NCI-H69 (cell line): ENCODE results near the gene PRG3.
"Not testable (repeated sequence)": the region's sequence is repeated elsewhere in the genome, so short reads cannot be mapped to it uniquely, and the experiment has no call there.

Experiments
- DNase-seq: peaks from one replicate; lab custom pipeline; 2025; lab: John Stamatoyannopoulos, UW

The PRG3 gene

DNA sequence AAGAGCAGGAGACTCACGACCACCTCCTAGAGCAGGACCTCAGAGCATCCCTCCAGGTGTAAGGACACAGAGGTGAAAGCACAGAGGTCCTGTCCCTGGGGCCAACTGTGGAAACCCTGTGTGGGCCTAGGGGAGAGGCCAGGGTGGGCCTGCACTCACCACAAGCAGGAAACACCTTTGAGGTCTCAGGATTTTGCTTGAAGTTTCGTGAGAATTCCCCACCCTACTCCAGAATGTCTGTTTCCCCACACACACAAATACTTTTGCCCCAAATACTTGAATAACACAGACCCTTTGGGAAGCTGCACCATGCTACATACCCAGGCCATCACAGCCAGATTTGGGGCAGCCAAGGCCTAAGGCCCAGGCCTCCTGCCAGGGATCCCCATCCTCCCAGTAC lies 27.8 kb upstream of the PRG3 start:
- DNase-seq = no peak

- DNase-seq = no peak
Measured at GRCh38 chr11:57407941-57408475, 27.1 kb upstream of the PRG3 start.

DNA sequence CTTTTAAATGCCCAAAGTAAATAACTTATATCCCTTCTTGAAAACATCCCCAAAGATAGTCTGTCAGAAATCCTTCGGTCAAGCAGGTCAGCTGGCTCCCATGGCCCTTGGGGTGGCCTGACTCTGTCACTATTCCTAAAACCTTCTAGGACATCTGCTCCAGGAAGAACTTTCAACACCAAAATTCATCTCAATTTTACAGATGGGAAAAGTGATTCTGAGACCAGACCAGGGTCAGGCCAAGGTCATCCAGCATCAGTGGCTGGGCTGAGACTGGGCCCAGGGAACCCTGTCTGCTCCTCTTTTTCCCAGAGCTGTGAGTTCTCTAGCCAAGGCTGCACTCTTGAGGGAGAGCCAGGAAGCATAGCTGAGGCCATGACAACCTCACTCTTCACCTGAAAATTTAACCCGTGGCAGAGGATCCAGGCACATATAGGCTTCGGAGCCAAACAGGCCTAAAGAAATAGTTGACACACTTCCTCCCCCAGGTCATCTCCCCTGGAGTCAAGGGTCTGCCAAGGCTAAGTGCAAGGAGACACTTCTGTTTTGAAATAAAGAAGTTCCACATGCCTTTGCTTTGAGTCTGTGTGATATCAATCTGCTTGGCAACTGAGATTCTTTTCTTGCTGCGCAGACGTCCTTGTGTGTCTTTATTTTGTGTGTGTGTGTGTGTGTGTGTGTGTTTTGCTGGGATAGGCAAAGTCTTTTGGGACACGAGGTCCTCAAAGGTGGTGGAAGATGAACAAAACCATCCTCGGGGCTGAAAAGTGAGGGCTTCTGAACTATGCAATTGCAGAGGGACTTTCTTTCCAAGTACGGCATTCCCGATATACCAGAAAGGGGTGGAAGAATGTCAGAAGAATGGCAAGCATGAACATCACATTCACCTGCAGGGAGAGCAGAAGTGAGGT lies 26.3 kb upstream of the PRG3 start:
- DNase-seq = no peak

GRCh38 chr11:57406337-57406904 lies 25.5 kb upstream of the PRG3 start:
- DNase-seq = no peak

DNA sequence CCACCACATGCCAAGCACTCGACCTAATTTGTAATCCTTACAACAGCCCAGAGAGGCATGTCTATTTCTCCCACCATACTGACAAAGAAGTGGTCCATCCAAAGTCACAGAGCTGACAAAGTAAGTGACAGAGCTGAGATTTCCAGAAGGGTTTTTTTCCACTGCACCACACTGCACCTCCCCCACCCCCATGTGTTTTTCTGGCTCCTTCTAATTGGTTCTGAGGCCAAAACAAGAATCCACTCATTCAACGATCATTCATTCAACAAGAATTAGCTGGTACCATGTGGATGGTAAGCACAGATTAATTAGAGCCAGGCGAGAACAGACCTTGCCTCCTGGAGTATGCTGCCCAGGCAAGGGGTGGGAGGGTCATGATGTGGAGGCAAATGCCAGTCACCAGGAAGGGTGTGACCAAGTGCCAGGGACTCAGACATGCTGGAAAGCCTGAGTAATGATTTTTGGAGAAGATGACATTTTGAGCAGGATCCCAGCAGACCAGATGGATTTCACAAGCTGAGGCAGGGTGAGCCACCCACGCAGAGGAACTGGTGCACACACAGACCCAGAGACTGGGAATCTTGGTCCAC lies 24.4 kb upstream of the PRG3 start:
- DNase-seq = no peak

- DNase-seq = no peak
Measured at GRCh38 chr11:57403802-57404147, 22.8 kb upstream of the PRG3 start.

DNA sequence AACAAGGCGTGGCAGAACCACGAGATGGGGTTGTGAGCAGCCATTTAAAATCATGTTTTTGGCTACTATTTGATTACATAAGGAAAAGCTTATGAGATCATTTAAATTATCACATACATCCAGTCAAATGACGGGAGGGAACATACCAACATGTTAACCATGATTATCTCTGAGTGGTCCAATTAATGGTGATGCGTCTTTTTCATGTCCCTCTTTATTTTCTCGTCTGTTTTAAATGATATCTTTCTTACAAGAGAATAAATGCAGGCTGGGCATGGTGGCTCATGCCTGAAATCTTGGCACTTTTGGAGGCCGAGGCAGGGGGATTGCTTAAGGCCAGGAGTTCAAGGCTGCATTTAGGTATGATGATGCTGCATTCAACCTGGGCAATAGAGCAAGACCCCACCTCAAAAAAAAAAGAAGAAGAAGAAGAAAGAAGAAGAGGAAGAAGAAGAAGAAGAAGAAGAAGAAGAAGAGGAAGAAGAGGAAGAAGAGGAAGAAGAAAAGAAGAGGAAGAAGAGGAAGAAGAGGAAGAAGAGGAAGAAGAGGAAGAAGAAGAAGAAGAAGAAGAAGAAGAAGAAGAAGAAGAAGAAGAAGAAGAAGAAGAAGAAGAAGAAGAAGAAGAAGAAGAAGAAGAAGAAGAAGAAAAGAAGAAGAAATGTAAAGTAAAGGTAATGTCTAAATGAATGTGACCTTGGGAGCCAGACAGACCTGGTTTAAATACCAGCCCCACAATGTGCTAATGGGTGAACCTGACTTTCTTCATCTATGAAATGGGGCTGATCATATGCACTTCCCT lies 22.3 kb upstream of the PRG3 start:
- DNase-seq = not testable (repeated sequence)

GRCh38 chr11:57402188-57403002 lies 21.4 kb upstream of the PRG3 start:
- peak; percentile 7 for DNase-seq

DNA sequence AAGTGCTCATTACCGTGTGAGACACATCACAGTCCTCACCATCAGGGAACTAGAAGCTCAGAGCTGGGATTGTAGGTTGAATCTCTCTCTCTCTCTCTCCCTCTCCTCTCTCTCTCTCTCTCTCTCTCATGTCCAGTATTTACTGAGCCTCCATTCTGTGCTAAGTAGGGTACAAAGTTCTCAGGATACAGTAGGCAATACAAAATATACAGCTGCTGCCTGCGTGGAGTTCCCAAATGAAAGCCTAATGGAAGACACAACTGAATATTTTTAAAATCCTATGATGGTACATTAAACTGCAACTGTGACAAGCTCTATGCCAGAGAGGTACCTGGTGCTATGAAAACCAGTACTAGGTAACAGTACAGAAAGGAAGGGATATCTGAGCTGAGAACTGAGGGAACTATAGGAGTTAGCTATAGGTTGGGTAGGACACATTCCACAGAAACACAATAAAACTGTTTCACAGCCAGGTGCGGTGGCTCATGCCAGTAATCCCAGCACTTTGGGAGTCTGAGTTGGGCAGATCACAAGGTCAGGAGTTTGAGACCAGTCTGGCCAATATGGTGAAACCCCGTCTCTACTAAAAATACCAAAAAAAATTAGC lies 19.1 kb upstream of the PRG3 start:
- no peak for DNase-seq

- no peak for DNase-seq
Measured at GRCh38 chr11:57399221-57399620, 18.3 kb upstream of the PRG3 start.

GRCh38 chr11:57397394-57397990 lies 16.5 kb upstream of the PRG3 start:
- DNase-seq = no peak

- no peak for DNase-seq
Measured at GRCh38 chr11:57396744-57397143, 15.8 kb upstream of the PRG3 start.

GRCh38 chr11:57395905-57396623 lies 15.1 kb upstream of the PRG3 start:
- DNase-seq = no peak

GRCh38 chr11:57394203-57394965 lies 13.4 kb upstream of the PRG3 start:
- DNase-seq = no peak

DNA sequence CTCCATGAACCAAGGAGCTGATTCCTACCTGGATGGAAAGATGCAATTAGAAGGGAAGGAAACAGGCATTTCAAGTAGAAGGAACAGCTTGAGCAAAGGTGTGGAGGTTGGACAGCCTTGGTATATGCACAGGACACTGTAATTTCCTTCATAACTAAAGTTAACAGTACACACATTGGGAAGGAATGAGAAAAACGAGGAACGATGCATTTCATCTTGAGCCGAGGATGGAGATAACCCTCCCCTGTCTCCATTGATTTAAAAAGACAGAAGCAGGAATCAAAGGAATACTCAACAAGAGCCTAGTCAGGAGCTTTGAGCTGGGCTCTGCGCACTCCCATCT lies 11.8 kb upstream of the PRG3 start:
- no peak for DNase-seq

DNA sequence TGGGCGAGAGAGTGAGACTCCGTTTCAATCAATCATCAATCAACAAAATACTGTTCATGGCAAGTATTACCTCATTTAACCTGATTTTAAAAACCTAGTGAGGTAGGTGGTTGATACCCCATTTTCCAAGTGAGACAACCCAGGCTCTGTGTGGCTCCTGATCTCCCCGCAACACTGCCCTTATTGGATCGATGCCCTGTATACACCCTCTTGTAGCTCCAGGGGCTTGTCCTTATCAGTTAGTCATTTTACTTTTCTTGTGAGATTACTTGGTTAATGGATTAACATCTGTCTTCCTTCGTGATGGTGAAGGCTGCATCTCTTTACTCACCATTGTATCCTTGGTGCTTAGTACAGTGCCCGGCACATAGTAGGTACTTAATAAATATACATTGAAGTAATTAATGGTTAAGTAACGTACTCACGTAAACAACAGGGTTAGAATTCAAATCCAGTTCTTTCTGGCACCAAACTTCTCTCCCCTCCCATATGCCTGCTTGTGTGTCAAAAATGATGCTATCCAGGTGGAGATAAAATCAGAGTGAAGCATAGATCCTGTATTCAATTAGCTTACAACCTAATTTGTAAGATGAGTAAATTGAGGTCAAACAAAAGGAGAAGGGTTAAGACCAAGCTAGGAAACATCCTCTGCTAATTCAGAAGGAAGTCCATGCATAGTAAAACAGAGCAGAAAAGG lies 11.3 kb upstream of the PRG3 start:
- DNase-seq = no peak

- no peak for DNase-seq
Measured at GRCh38 chr11:57391539-57391938, 10.6 kb upstream of the PRG3 start.

DNA sequence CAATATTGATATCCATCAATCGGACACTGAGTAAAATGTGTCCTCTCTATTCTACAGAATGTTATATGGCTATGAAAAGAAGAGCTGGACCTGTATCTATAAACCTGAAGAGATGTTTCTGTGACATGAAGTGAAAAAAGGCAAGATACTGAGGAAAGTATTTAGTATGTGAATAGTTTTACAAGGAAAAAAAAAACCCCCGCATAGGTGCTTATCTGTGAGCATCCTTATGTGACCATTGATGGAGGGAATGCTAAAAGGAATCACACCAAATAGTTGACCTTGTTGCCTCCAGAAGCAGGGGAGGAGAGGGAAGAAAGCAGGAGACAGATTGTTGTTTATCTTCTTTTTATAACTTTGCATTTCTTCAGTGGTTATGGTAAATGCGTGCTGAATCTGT lies 10.2 kb upstream of the PRG3 start:
- no peak for DNase-seq

DNA sequence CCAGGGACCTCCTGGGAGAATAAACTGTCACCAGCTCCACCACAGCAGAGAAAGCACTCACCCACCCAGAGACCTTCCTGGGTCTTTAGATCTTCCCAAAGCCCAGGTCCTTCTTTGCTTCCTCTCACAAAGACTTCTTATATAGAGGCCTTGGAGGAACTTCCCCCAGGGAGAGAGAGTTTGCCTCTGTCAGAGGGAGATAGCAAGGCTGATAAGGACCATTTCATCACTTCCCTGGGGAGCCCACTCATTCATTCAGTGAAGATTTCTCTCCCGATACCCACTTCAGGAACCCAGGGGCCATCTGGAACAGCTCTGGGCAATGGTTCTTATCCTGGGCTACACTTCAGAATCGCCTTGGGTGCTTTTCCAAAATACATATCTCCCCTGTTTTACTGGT lies 9.6 kb upstream of the PRG3 start, which contains the start of gene PRG2:
PRG2 (minus strand) TSS at position 116 of the 400 bp plus-strand sequence. CDS start 706 bp downstream, outside the sequence.
- no peak for DNase-seq
